Measurements from ENCODE around the gene LSM4.

DNA sequence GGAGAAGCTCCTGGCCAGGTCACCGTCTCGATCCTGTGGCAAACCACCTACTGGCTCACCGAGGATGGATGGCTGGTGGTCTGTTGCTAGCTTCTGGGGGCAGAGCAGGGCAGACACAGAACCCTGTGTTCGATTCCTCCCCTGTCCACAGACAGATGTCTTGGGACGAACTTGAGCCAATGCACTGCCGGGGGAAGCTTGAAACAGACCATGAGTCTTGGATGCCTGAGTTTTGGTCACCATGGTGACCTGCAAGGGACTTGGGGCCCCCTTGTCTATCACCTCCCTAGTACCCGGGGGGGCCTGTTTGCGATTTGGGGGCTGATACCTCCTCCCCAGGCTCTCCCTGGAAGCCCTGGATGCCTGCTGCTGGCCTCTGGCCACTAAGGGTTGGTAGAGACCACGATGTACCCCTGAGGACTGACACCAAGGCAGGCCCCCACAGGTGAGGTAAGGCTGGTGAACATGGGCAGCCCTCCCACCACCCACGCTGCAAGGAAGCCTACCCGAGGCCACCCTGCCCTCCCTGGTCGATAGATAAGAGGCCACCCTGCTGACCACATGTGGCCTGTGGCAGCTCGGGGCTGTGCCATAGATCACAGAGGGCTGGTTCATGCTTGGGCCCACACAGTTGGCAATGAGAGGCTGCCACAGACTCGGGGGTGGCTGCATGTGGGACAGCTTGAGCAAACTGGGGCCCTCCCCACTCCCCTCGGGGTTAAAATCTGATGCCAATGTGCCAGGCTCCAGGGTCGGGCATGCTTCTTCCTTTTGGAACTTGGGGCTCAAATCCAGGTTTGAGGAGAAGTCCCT lies 59.3 kb downstream of the LSM4 start:
- TF ChIP-seq, protein P1, sequence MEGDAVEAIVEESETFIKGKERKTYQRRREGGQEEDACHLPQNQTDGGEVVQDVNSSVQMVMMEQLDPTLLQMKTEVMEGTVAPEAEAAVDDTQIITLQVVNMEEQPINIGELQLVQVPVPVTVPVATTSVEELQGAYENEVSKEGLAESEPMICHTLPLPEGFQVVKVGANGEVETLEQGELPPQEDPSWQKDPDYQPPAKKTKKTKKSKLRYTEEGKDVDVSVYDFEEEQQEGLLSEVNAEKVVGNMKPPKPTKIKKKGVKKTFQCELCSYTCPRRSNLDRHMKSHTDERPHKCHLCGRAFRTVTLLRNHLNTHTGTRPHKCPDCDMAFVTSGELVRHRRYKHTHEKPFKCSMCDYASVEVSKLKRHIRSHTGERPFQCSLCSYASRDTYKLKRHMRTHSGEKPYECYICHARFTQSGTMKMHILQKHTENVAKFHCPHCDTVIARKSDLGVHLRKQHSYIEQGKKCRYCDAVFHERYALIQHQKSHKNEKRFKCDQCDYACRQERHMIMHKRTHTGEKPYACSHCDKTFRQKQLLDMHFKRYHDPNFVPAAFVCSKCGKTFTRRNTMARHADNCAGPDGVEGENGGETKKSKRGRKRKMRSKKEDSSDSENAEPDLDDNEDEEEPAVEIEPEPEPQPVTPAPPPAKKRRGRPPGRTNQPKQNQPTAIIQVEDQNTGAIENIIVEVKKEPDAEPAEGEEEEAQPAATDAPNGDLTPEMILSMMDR (IDR thresholded peaks at IDR 0.05), result no peak
- TF ChIP-seq POLR2A (IDR thresholded peaks at IDR 0.05), result no peak

Measured in right lobe of liver (tissue), 4 donors.